Subcutaneous adipose tissue (tissue), 4 donors: ENCODE measurements around the gene ZNF286A. TPM values are rescaled to one million over a fixed set of nuclear protein-coding genes. Genes with fewer than 3 reads are reported as not detected.
"Not testable (repeated sequence)": the region's sequence is repeated elsewhere in the genome, so short reads cannot be mapped to it uniquely, and the experiment has no call there.

Experiments used
- total RNA-seq, 4 donors: library from RNA; depleted of rRNA; stranded (reverse); fragments of >200 nt; gene quantifications; one replicate each; pipeline ENCODE4 v1.1.0, GENCODE V29; 2016
- TF ChIP-seq, protein P1 (sequence below): fragments of 450-650 bp; IDR thresholded peaks from one replicate; pipeline ENCODE4 v1.5.1; 2016; ENCODE audit warnings: low read depth, mild to moderate bottlenecking, control low read depth, antibody characterized with exemption, moderate library complexity

The ZNF286A gene
- total RNA-seq = 10 to 100 TPM in 3 of 4 donors, 1 to 10 TPM in 1; 6.4 to 16.0 (median 12.2) TPM

DNA sequence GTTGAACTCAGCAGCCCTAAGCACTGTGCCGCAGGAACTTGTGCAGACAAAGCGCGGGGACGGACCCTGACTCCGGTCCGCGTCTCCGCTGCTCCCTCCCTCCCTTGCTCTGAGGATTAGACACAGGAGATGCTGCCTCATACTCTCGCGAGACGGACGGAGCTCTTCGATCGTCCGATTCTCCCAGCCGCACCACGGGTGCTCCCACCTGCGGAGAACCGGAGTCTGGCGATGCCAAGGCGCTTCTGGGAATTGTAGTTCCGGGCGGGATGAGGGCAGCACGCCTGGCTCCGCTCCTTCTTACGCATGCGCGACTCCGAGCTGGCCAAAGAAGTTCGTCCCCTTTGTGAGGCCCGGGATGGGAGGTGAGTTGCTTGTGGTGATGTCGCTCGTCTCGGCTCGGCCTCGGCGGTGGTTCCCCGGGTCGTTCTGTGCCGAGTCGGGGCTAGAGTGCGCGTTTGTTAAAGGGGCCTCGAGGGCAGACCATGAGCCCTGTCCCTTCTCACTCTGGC, at the start of gene ZNF286A:
ZNF286A (plus strand) TSS at position 340 of the 512 bp plus-strand sequence. CDS start 578 bp downstream, outside the sequence.
- TF ChIP-seq, protein P1, sequence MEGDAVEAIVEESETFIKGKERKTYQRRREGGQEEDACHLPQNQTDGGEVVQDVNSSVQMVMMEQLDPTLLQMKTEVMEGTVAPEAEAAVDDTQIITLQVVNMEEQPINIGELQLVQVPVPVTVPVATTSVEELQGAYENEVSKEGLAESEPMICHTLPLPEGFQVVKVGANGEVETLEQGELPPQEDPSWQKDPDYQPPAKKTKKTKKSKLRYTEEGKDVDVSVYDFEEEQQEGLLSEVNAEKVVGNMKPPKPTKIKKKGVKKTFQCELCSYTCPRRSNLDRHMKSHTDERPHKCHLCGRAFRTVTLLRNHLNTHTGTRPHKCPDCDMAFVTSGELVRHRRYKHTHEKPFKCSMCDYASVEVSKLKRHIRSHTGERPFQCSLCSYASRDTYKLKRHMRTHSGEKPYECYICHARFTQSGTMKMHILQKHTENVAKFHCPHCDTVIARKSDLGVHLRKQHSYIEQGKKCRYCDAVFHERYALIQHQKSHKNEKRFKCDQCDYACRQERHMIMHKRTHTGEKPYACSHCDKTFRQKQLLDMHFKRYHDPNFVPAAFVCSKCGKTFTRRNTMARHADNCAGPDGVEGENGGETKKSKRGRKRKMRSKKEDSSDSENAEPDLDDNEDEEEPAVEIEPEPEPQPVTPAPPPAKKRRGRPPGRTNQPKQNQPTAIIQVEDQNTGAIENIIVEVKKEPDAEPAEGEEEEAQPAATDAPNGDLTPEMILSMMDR = not testable (repeated sequence)

DNA sequence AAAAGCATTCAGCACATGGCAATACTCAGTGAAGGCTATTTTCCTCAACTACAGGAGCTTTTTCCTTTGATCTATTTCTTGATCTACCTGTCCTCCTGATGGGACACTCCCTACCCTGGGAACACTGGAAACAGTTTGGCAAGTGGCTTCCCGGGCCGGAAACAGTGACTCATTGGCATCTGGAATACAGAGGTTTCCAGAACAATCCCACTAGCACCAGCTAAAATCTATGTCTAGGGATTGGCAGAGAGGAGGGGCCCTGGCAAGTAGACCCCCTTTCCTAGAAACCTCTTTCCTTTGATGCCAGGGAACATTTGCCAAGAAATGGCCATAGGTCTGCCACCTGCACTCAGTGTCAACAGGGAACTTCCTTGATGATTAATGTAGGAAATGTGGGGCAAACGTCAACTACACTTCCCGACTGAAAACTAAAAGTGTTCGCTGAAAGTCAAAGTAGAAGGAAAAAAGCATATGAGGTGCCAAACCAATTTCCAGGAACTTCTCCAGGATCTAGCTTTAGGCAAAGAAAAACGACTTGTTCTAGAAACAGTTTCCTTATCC, 49.6 kb upstream of the ZNF286A start:
- TF ChIP-seq, protein P1 = no peak

DNA sequence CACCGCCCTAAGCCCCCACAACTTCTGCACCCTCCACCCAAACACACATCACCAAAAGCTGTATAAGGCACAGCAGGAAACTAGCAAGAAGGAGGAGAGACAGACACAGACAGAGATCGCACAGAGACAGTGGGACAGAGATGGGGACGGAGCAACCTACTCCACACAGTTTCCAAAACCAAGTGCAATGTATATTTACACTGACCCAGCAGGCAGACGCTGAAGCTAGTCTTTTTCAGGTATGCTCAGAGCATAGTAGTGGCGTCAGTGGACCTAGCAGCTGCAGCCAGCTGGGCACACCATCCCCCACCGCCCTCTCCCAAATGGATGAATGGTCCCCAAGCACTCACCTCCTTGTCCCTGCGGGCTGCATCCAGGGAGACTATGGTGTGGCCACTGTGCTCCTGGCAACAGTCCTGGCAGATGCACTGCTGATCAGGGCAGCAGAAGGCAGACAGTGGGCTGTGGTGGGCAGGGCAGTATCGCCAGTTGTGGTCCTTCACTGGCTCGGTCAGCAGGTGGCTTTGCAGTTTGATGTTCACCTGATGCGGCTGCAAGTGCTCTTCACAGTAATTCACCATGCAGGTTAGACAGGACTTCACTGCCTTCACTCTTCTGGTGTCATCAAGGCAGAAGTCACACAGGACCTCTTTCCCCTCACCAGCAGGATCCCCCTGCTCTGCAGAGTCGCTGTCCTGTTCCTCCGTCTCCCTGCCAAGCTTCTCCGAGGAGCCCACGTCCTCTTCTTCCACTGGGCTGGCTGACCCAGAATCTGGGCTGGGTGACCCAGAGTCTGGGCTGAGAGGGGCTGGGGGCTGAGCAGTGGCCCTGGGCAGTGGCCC, 48.6 kb upstream of the ZNF286A start:
- TF ChIP-seq, protein P1 = no peak

DNA sequence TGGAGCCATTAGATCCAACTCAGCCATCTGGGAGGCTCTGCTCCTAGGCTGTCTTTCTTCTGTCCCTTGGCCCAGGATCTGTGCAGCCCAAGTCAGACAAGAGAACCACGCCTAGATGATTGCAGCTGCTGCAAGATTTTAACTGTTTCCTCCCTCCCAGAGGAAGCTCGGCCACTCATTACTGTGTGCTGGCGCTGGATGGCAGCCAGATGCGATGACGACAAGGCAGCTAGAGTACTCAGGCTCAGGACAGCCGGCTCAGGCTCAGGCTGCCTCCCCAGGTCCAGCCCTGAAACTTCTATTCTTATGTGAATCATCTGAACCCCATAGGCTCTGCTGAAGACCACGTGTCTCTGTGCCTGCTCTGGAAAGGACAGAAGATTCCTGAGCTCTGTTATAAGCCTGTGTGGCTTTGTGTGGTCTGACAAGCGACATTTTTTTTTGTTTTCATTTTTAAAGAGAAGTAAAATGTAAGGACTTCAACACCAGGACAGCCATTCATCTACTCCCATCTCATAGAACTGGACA, 47.9 kb upstream of the ZNF286A start:
- TF ChIP-seq, protein P1 = no peak

DNA sequence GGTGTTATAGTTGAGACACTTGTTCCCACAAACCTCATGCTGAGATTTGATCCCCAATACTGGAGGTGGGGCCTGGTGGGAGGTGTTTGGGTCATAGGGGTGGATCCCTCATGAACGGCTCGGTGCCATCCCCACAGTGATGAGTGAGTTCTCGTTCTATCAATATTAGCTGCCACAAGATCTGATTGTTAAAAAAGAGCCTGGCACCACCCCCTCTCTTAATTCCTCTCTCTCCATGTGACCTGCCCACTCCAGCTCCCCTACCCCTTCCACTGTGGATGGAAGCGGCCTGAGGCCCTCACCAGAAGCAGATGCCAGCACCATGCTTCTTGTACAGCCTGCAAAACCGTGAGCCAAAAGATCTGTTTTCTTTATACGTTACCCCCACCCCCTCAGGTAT, 46.6 kb upstream of the ZNF286A start:
- TF ChIP-seq, protein P1 = no peak

DNA sequence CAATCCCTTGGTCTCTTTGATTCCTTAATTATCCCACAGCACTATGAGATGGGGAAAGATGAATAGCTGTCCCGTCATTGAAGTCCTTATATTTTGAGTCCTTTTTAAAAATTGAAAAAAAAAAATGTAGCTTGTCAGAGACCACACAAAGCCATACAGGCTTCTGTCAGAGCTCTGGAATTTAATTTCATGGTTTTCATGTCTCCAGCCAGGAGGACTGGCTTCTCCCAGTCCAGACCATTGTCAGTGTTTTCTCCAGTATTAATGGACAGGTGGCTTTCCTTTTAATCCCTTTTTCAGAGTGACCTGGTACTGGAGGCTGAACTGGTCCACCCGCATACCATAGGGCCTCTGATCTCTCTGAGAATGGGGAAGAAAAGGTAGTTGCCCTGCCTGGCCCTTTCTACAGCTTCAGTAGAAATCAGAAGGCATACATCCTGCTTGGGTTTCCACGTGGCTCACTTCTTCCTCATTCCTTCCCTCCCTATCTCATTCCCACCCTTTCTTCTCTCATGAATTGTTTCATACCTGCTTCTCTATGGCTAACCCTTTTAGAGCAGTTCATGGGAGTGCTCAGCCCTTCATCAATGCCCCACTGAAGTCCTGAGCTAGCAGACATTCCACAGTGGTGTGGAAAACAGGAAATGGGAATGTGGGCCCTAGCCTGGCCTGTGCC, 44.5 kb upstream of the ZNF286A start:
- TF ChIP-seq, protein P1 = no peak
